Esophagus muscularis mucosa (tissue), 3 donors: ENCODE data around the gene MUC2.

Experiments used
- POLR2A ChIP-seq: fragments of 450-650 bp; IDR thresholded peaks from one replicate; pipeline ENCODE4 v1.6.1; 2017; ENCODE audit warnings: antibody characterized with exemption, moderate library complexity, mild to moderate bottlenecking, low read depth
- POLR2AphosphoS5 ChIP-seq, 2 donors: sonication (generic); formaldehyde crosslinking; IDR thresholded peaks; one replicate each; pipeline ENCODE4 v1.6.1; 2017; ENCODE audit warnings: antibody characterized with exemption in 2 of 2
- TF ChIP-seq, protein P1 (sequence below), 3 experiments: fragments of 200-600 bp in 2 of 3; fragments of 450-650 bp in 1 of 3; sonication (generic) in 2 of 3; IDR thresholded peaks; one replicate each; pipeline ENCODE4 v1.5.1; 2017 to 2019; ENCODE audit warnings: antibody characterized with exemption in 3 of 3, mild to moderate bottlenecking in 2 of 3, moderate library complexity in 1 of 3

DNA sequence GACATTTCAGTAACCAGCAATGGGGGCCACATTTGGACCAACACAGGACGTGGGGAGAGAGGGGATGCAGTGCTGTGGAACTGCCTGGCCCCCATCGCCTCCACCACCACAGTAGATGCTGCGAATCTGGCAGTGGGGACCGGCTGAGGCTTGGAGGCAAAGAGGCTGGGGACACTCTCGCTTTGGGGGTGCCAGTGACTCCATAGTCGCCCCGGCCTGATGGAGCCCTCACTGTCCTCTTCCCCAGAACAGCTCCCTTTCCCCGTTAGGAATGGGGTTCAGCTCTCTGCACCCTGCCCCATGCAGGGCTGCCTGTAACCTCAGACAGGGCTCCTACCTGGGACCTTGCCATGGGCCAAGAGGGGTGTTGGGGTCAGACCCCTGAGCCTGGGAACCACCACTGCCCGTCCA is 1.8 kb upstream of the MUC2 start:
- TF ChIP-seq, protein P1, sequence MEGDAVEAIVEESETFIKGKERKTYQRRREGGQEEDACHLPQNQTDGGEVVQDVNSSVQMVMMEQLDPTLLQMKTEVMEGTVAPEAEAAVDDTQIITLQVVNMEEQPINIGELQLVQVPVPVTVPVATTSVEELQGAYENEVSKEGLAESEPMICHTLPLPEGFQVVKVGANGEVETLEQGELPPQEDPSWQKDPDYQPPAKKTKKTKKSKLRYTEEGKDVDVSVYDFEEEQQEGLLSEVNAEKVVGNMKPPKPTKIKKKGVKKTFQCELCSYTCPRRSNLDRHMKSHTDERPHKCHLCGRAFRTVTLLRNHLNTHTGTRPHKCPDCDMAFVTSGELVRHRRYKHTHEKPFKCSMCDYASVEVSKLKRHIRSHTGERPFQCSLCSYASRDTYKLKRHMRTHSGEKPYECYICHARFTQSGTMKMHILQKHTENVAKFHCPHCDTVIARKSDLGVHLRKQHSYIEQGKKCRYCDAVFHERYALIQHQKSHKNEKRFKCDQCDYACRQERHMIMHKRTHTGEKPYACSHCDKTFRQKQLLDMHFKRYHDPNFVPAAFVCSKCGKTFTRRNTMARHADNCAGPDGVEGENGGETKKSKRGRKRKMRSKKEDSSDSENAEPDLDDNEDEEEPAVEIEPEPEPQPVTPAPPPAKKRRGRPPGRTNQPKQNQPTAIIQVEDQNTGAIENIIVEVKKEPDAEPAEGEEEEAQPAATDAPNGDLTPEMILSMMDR (IDR thresholded peaks at IDR 0.05): no peak
- TF ChIP-seq POLR2A: no peak
- TF ChIP-seq POLR2AphosphoS5 (IDR thresholded peaks at IDR 0.05): no peak
